WTC11 (cell line): ENCODE data around the gene DYSF. TPM values are rescaled to one million over a fixed set of nuclear protein-coding genes. Genes with fewer than 3 reads are reported as not detected.

ENCODE experiments used
- ATAC-seq: fragments of 200-7000 bp; cut with Tn5 transposase; 2 replicates; pipeline ENCODE4 v1.10.0; 2021; ENCODE audit warnings: mild to moderate bottlenecking, moderate library complexity
- CTCF ChIA-PET: fragments of 300-600 bp; sonication (Branson Sonifier 250); formaldehyde crosslinking; loops from one replicate; lab custom pipeline; 2021; ENCODE audit warnings: antibody characterized with exemption; lab: Charles Lee
- POLR2A ChIA-PET: fragments of 350-600 bp; sonication (Branson Sonifier 250); formaldehyde crosslinking; loops from one replicate; lab custom pipeline; 2021; ENCODE audit warnings: antibody characterized with exemption; lab: Charles Lee
- DNase-seq: peaks from one replicate; pipeline ENCODE4 v3.0.0; 2021; ENCODE audit warnings: low spot score
- H3K27ac Mint-ChIP-seq: 2 replicates; pipeline ENCODE4 v1.8.0; 2021; ENCODE audit warnings: mixed read lengths
- H3K27me3 Mint-ChIP-seq: 2 replicates; pipeline ENCODE4 v1.8.0; 2021; ENCODE audit warnings: low read depth, mild to moderate bottlenecking, moderate library complexity, mixed read lengths
- H3K36me3 Mint-ChIP-seq: 2 replicates; pipeline ENCODE4 v1.8.0; 2021; ENCODE audit warnings: mixed read lengths
- H3K4me1 Mint-ChIP-seq: 2 replicates; pipeline ENCODE4 v1.8.0; 2022; ENCODE audit warnings: mixed read lengths
- H3K4me3 Mint-ChIP-seq: 2 replicates; pipeline ENCODE4 v1.8.0; 2021; ENCODE audit warnings: mild to moderate bottlenecking, moderate library complexity, mixed read lengths
- H3K9me3 Mint-ChIP-seq: 2 replicates; pipeline ENCODE4 v1.8.0; 2021; ENCODE audit warnings: mixed read lengths
- ATF2 ChIP-seq: sonication (generic); formaldehyde crosslinking; IDR thresholded peaks from 2 replicates; pipeline ENCODE4 v1.8.1; 2022; ENCODE audit warnings: low read depth, missing genetic modification reagents, borderline replicate concordance
- CBFB ChIP-seq: sonication (generic); formaldehyde crosslinking; IDR thresholded peaks from 2 replicates; pipeline ENCODE4 v1.8.1; 2022; ENCODE audit warnings: mild to moderate bottlenecking, low read depth, missing genetic modification reagents
- E2F1 ChIP-seq: sonication (generic); formaldehyde crosslinking; IDR thresholded peaks from 2 replicates; pipeline ENCODE4 v1.8.0; 2022; ENCODE audit warnings: mild to moderate bottlenecking, missing genetic modification reagents
- E2F4 ChIP-seq: sonication (generic); formaldehyde crosslinking; IDR thresholded peaks from 2 replicates; pipeline ENCODE4 v1.8.1; 2022; ENCODE audit warnings: low read depth, mild to moderate bottlenecking, moderate library complexity, missing genetic modification reagents, borderline replicate concordance
- E2F5 ChIP-seq: sonication (generic); formaldehyde crosslinking; IDR thresholded peaks from 2 replicates; pipeline ENCODE4 v1.8.1; 2022; ENCODE audit warnings: mild to moderate bottlenecking, moderate library complexity, missing genetic modification reagents
- FOXK1 ChIP-seq: sonication (generic); formaldehyde crosslinking; IDR thresholded peaks from 2 replicates; pipeline ENCODE4 v1.8.0; 2022; ENCODE audit warnings: mild to moderate bottlenecking, moderate library complexity, missing genetic modification reagents
- IRF1 ChIP-seq: sonication (generic); formaldehyde crosslinking; IDR thresholded peaks from 2 replicates; pipeline ENCODE4 v1.8.0; 2023; ENCODE audit warnings: missing genetic modification reagents
- ZMAT4 ChIP-seq: fragments of 250-450 bp; sonication (Bioruptor Pico); IDR thresholded peaks from 2 replicates; pipeline ENCODE4 v1.9.0; 2021; ENCODE audit warnings: mild to moderate bottlenecking
- ZNF232 ChIP-seq: sonication (generic); formaldehyde crosslinking; IDR thresholded peaks from 2 replicates; pipeline ENCODE4 v1.8.0; 2022; ENCODE audit warnings: mild to moderate bottlenecking, missing genetic modification reagents
- ZNF396 ChIP-seq: fragments of 250-450 bp; sonication (Bioruptor Pico); IDR thresholded peaks from 2 replicates; pipeline ENCODE4 v1.8.0; 2021; ENCODE audit warnings: mild to moderate bottlenecking, moderate library complexity, borderline replicate concordance
- ZNF532 ChIP-seq: fragments of 250-450 bp; sonication (Bioruptor Pico); IDR thresholded peaks from 2 replicates; pipeline ENCODE4 v1.9.0; 2021; ENCODE audit warnings: mild to moderate bottlenecking, borderline replicate concordance
- total RNA-seq: library from RNA; stranded (reverse); gene quantifications from 3 replicates; pipeline ENCODE4 v1.2.3, GENCODE V29; 2021

The DYSF gene
- total RNA-seq, 1 experiment from 2014 or later: 14.8 TPM

GRCh38 chr2:71629273-71629672 is 175.9 kb downstream of the DYSF start (continued):
- TF ChIP-seq E2F4 (no peak), E2F5 (no peak)

- no peak for ATAC-seq
- no peak for DNase-seq
- H3K36me3 Mint-ChIP-seq: no peaks in the 10 kb centered on the region
- CTCF ChIA-PET: interaction anchor here (0.6 kb wide), 1 partner anchor 508 kb away, joined by 3 read pairs; no protein-coding TSS in a partner anchor
- no peak overlapping the region for H3K4me3 Mint-ChIP-seq
- H3K27ac Mint-ChIP-seq: no peak overlapping the region
- no peak for TF ChIP-seq CBFB (CRISPR knock-in tag)
- no peak for TF ChIP-seq ZNF532 (CRISPR knock-in tag)
- TF ChIP-seq ZNF396 (CRISPR knock-in tag): no peak
- no peak for TF ChIP-seq E2F1
- TF ChIP-seq E2F5: no peak
- TF ChIP-seq ZMAT4 (CRISPR knock-in tag): no peak
- no peak for TF ChIP-seq IRF1 (CRISPR knock-in tag)
- TF ChIP-seq FOXK1 (CRISPR knock-in tag): no peak
- no peak for TF ChIP-seq ZNF232 (CRISPR knock-in tag)
- no peak for TF ChIP-seq ATF2 (CRISPR knock-in tag)
- 0 out of 2 replicates have a peak, but pooled peaks cover 5% of the 10 kb centered on the region for H3K9me3 Mint-ChIP-seq
- no peaks in the 10 kb centered on the region for H3K27me3 Mint-ChIP-seq
- POLR2A ChIA-PET: no interaction called here
- H3K4me1 Mint-ChIP-seq: peaks cover 6% of the 10 kb centered on the region
Observed at GRCh38 chr2:71629771-71630453, 176.6 kb downstream of the DYSF start.
